UCSD-AML1 (cell line): ENCODE measurements around the gene TMBIM1.
"Not testable (repeated sequence)": the region's sequence is repeated elsewhere in the genome, so short reads cannot be mapped to it uniquely, and the experiment has no call there.

Experiments used
- DNase-seq: peaks from one replicate; lab custom pipeline; 2025; ENCODE audit not compliant: unreplicated experiment; lab: John Stamatoyannopoulos, UW

The TMBIM1 gene

DNA sequence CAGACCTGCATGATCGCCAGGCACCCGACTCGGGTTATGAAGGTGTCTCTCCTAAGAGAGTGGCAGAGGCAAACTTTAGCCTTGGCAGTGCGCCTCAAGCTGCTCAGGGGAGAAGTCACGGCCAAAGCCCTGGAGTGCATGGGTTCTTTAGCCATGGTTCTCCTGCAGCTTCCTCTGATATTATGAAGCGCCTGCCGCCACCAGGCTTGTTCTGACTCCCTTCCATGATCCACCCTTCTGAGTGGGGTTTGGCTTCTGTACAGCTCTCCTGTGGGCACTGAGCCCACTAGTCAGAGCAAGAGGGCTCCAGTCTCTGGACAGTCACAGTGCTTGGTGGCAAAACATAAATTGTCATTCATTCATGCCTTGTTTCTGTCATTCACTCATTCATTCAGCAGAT lies 25.9 kb upstream of the TMBIM1 start:
- no peak for DNase-seq

DNA sequence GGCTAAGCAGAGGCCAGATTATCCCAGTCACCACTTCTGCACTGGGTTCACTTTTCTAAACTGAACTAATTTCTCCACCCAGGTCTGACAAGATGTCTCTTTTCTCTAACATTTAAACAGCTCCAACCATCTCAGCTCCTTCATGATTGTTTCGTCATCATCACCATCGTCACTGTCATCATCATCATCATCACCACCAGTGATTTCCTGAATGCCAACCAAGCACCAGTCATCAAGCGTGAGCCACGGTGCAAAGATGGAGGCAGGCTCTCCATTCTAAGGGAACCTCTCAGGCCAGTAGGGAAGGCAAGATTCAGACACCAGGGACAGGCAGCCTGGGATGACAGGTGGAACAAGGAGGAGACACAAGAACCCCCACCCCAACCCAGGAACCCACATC lies 25.5 kb upstream of the TMBIM1 start:
- DNase-seq, result no peak

DNA sequence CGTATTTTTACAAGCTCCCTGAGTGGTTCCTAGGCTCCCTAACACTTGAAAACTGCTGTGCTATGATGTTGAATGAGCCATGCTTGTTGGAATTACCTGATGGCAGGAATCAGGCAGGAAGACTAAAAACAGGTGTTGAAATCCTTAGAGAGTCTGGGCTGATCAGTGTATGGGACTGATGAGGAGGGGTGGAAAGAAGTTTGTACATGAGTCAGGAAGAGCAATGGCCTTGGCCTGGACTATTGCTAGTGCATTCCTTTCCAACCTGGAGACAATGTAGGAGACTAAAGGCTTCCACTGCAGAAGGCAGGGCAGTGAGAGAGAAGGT lies 25.0 kb upstream of the TMBIM1 start:
- DNase-seq, result no peak

DNA sequence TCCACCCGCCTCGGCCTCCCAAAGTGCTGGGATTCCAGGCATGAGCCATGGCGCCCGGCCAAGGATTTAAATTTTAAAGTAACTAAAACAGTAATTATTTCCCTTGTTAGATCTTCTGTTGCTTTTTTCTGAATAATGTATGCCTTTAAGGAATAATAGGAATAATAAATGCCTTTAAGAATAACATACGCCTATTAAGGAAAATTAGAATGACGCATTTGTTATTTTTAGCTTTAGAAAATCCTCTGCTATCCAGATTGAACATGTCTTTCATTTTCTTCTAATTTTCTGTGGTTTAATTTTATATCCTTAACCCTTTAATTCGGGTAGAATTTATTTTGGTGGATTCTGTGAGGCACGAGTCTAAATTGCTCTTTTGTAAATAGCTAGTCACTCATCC lies 23.1 kb upstream of the TMBIM1 start:
- no peak for DNase-seq

DNA sequence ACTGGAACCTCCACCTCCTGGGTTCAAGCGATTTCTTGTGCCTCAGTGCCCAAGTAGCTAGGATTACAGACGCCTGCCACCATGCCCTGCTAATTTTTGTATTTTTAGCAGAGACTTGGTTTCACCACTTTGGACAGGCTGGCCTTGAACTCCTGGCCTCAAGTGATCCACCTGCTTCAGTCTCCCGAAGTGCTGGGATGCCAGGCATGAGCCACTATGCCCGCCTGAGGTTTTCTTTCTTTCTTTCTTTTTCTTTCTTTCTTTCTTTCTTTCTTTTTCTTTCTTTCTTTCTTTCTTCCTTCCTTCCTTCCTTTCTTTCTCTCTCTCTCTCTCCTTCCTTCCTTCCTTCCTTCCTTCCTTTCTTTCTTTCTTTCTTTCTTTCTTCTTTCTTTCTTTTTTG lies 22.5 kb upstream of the TMBIM1 start:
- not testable (repeated sequence) for DNase-seq

DNA sequence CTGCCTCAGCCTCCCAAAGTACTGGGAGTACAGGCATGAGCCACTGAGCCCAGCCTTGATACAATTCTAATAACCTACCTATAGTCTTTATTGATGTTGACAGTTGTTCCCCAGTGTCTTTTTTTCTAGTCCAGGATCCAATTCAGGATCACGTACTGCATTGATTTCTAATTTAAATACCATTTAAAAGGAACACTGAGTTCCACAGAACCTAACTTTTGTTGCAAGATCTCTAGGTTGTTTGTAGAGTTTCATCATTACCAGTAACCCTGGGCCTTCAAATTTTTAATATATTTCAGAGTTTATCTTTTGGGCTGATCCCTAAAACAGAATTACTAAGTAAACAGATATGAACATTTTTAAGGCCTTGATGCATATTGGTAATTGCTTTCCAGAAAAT lies 21.1 kb upstream of the TMBIM1 start:
- no peak for DNase-seq

DNA sequence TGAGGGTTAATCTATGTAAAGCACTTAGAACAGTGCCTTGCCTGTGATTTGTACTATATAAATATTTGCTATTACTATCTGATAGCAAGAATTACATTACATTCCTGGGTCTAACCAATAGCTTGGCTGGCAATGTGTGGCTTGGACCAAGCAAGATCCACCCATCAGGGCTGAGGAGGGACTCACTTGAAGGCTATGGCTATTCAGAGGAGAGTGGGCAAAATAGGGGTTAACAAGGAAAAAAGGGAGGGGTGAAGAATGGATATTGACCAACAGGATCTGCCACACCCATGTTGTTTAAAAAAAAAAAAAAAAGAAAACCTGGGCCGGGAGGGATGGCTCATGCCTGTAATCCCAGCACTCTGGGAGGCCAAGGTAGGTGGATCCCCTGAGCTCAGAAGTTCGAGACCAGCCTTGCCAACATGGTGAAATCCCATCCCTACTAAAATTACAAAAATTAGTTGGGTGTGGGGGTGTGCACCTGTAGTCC lies 20.0 kb upstream of the TMBIM1 start:
- DNase-seq, result no peak

DNA sequence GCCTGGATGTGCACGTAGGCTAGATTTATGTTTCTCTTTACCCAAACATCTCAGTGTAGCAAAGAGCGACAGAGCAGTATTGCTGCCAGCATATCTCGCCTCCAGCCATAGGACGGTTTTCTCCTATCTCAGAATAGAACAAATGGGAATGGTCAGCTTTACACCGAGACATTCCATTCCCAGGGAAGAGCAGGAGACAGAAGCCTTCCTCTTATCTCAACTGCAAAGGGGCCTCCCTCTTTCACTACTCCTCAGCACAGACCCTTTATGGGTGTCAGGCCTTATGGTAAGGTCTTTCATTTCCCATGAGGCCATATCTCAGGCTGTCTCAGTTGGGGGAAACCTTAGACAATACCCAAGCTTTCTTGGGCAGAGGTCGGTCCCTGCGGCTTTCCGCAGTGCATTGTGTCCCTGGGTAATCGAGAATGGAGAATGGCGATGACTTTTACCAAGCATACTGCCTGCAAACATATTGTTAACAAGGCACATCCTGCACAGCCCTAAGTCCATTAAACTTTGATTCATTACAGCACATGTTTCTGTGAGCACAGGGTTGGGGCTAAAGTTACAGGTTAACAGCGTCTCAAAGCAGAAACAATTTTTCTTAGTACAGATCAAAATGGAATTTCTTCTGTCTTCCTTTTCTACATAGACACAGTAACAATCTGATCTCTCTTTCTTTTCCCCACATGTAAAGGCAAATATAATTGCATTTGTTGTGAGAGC lies 19.4 kb upstream of the TMBIM1 start:
- not testable (repeated sequence) for DNase-seq

DNA sequence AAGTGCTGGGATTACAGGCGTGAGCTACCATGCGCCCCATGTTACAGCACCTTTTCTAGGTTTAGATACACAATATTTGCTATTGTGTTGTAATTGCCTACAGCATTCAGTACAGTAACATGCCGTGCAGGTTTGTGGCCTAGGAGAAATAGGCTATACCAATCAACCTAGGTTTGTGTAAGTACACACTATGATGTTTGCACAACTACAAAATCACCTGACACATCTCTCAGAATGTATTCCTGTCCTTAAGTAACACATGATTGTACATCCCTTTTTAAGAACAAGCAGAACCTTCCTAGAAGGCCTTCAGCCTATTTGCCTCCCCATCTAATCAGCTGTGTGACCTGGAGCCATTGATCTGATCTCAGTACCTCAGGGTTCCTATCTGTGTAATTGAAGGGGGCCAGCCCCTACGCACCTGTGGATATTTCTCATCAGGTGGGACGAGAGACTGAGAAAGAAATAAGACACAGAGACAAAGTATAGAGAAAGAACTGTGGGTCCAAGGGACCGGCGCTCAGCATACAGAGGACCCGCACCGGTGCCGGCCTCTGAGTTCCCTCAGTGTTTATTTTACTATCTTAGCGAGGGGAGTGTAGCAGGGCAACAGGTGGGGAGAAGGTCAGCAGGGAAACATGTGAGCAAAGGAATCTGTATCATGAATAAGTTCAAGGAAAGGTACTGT lies 18.7 kb upstream of the TMBIM1 start:
- DNase-seq, result no peak

DNA sequence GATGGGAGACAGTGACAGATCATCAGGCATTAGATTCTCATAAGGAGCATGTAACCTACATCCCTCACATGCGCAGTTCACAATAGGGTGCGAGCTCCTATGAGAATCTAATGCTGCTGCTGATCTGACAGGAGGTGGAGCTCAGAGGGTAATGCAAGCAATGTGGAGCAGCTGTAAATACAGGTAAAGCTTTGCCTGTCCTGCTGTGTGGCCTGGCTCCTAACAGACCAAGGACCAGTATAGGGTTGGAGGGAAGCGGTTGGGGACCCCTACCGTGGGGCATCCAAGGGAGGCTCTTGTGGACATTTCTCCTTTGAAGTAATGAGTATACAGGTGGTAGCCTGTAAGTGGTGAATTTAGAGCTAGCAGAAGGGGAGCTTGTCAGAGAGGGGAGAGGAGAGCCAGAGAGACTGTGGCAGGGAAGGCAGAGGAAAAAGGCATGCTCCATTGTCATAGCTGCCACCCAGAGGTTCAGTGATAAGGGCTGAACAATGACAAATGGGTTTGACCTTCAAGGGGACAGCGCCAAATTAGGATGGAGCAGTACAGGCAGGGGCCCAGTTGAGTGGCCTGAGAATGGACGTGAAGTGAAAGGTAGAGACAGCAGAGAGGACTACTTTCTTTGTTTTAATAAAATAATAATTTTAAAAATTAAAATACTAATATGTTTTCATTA lies 15.2 kb upstream of the TMBIM1 start:
- no peak for DNase-seq

DNA sequence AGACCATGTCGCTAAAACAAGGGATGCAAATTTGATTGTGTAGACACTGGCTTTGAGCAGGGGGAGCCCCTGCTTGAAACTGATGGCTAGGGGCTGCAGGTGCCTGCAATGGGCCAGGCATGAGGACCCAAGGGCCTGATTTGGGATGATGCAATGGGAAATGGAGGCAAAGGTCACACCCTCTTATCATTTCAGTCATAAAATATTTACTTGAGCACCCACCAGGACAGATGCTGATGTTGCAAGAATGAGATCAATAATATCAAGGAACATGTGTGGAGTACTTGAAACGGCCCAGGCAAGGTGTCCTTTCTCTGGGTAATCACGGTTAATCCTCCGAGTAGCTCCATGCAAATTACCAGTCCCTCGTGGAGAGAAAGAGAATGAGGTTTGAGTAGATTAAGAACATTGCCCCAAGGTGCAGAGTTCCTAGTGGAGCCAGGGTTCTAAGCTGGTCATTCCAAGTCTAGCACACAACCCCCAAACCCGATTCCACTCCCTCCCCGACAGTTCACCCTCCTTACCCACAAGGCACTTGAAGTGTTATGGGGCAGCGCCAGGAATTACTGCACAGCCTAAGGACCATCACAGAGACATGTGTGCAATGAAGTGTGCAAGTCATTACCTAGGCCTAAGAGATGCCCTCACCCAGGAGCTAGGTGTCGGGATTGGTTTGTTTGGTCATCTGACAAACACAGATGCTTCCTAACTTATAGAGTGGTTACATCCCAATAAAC lies 14.0 kb upstream of the TMBIM1 start:
- DNase-seq, result no peak

DNA sequence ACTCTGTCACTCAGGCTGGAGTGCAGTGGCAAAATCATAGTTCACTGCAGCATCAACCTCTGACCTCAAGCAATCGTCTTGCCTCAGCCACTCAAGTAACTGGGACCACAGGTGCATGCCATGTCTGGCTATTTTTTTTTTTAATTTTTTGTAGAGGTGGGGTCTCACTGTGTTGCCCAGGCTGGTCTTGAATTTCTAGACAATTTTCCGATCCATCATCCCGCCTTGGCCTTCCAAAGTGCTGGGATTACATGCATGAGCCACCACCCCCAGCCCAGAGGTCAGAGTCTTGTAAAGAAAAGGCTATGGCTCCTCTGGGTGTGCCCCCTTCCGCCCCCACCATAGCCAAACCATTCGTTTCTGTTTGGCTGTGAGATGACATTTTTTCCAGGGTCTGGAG lies 13.1 kb upstream of the TMBIM1 start:
- DNase-seq, result no peak

DNA sequence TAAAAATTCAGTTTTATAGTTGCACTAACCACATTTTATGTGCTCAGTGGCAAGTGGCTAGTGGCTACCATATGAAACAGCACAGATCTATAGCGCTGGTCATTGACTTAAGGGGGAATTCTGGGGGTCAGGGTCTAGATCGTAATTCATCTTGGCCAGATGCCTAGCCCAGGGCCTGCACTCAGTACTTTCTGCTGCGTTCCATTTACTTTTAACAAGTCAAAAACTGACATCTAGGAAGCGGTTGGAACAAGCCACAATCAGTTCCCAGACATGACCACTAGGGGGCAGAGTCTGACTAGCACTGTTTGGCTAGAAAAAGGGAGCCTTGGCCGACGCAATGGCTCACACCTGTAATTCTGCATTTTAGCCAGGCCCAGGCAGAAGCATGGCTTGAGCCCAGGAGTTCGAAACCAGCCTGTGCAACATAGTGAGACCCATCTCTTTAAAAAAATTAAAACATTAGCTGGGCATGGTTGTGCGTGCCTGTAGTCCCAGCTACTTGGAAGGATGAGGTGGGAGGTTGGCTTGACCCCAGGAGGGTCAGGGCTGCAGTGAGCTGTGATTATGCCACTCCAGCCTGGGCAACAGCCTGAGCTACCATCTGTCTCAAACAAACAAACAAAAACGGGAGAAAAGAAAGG lies 9.0 kb upstream of the TMBIM1 start:
- peak; percentile 85 for DNase-seq

DNA sequence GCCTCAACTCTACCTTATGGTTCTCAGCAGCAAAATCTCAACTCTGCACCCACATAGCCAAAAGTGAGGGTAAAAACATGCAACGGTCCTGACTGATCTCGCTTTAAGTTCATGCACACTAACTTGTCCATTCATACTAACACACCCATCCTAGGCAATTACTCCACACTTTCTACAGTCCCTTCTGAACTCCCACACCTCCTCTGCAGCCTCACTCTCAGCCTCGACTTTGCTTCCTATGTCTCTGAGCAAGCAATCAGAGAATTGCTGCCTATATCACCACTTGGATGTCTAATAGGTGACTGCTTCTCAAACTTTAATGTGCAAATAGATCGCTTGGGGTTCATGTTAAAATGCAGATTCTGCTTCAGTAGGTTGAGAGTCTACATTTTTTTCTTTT lies 7.8 kb upstream of the TMBIM1 start:
- DNase-seq, result no peak

DNA sequence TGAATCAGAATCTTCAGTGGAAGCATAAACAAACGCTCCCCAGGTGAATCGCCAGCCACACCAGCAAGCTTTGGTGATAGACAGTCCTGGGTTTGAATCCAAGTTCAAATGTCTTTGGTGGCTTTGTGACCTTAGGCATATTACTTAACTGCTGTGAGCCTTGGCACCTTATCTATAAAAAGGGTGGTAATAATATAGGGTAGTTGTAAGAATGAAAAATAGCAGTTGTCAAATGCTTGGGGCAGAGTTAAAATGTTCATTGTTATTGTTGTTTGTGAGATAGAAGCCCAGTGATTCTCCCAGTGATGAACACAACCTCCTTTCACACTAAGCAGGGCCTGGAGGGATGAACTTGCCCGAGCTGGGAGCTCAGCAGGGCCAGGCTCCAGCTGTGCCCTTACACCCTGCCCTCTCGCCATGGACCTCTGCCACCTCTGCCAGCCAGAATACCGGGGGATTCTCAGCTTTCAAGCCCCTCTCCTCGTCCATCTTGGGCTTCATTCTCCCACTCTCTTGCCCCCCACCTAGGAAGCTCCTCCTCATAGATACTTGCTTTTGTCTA lies 6.1 kb upstream of the TMBIM1 start:
- no peak for DNase-seq

DNA sequence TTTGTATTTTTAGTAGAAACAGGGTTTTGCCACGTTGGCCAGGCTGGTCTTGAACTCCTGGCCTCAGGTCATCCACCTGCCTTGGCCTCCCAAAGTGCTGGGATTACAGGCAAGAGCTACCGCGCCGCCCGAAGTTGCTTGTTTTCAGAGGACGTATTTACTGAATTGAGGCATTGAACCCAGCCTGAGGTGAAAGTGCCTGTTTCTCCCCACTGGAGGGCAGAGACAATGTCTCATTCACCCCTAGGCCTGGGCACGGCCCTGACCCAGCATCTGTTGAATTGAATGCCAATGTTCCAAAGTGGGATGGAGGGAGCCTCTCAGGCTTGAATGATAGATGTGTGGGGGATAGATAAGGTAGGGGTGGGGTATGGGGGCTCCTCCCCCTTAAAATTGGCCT lies 4.5 kb upstream of the TMBIM1 start:
- peak; percentile 20 for DNase-seq

DNA sequence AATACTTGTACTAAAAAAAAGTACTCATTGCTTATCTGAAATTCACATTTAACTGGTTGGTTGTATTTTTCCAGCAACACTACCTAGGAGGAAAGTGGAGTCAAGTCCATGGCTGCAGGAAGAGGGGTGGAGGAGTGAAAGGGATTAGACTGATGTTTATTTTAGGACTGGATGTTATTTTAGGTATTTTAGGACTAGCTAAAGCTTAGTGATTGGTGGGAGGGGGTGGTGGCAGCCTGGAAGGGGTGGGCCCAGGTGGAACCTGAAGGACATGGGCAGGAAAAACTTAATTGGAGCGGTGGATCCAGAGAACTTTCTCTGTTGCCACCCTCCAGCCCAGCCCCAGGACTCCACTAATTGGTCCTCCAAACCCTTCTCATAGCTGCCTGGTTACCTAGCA lies 3.9 kb upstream of the TMBIM1 start:
- no peak for DNase-seq

DNA sequence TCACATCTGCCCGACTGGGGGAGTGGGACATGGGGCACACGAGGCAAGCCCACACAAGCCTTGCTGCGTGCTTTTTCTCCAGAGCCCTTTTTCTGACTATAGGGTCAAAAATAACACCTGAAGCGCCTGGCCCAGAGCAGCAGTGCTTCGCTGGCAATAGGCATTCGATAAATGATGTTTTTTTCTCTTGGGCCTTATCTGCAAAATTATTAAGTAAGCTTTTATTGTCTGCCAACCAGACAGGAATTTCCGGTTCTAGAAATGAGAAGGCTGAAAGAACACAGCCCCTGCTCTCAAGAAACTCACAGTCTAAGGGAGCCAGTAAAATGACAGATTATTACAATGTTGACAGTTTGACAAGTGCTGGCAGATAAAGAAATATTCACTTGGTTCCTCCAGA lies 2.7 kb upstream of the TMBIM1 start:
- no peak for DNase-seq

DNA sequence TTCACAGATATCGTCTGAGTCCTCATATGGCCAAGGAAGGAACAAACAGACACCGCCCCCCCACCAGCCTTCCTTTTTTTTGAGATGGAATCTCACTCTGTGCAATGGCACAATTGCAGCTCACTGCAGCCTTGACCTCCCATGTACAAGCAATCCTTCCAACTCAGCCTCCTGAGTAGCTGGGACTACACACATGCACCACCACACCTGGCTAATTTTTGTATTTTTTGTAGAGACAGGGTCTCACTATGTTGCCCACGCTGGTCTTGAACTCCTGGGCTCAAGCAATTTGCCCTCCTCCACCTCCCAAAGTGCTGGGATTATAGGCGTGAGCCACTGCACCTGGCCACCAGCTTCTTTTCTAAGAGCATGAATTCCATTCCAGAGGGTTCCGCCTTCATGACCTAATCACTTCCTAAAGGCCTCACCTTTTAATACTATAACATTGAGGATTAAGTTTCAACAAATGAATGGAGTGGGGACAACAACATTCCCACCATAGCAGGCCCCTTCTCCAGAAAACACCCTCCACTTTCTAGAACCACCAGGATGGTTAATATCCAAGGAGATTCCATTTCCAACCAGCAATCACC lies 2.2 kb upstream of the TMBIM1 start:
- DNase-seq, result no peak

DNA sequence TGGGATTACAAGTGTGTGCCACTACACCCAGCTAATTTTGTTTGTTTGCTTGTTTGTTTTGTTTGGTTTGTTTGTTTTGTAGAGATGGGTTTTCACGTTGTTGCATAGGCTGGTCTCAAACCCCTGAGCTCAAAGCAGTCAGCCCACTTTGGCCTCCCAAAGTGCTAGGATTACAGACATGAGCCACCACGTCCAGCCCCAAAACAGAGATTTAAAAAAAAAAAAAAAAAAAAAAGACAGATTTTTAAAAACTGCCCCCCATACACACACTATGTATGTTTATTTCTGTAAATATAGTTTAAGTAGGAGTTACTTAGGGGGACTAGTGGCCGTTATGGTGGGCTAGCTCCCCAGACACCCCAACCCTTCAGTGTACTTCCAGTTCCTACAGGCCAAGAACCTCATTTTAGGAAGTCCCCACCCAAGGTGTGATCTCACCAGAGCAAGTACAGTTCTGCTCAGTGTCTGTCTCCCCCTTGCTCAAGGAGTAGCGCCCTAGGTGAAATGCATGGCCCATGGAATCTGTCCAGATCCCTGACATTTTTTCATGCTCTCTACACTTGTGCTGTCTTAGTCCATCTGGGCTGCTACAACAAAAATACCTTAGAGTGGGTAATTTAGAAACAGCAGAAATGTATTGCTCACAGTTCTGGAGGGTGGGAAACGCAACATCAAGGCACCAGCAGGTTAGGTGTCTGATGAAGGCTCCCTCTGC lies 1.6 kb upstream of the TMBIM1 start:
- DNase-seq, result no peak
